Activated CD8-positive, alpha-beta memory T cell treated with anti-CD3 and anti-CD28 coated beads, Interleukin-2, amount 50 U/mL, for 1 hour (primary cell): ENCODE data around the gene TMCO6.
"Not testable (repeated sequence)": the region's sequence is repeated elsewhere in the genome, so short reads cannot be mapped to it uniquely, and the experiment has no call there.

ENCODE experiments used
- DNase-seq: peaks from one replicate; pipeline ENCODE4 v3.0.0-alpha.2; 2020; ENCODE audit errors: extremely low read depth

The TMCO6 gene

GRCh38 chr5:140639148-140639981 is at the start of gene TMCO6:
Gene TMCO6, plus strand, starts transcription at chr5:140639451. Its CDS starts 77 bp downstream, at chr5:140639528.
- DNase-seq = peak; percentile 92

- DNase-seq = no peak
These were observed 48.4 kb upstream of the TMCO6 start for GRCh38 chr5:140590861-140591260.

GRCh38 chr5:140591747-140592372 is 47.4 kb upstream of the TMCO6 start:
- DNase-seq = no peak

GRCh38 chr5:140593070-140593469 is 46.2 kb upstream of the TMCO6 start:
- not testable (repeated sequence) for DNase-seq

GRCh38 chr5:140594169-140594568 is 45.1 kb upstream of the TMCO6 start:
- no peak for DNase-seq

GRCh38 chr5:140595538-140596300 is 43.5 kb upstream of the TMCO6 start:
- no peak for DNase-seq

- DNase-seq = no peak
These were observed 42.9 kb upstream of the TMCO6 start for GRCh38 chr5:140596321-140596741.

- DNase-seq = no peak
These were observed 40.4 kb upstream of the TMCO6 start for GRCh38 chr5:140598836-140599235.

GRCh38 chr5:140600096-140600495 is 39.2 kb upstream of the TMCO6 start:
- DNase-seq = no peak

- DNase-seq = no peak
These were observed 37.1 kb upstream of the TMCO6 start for GRCh38 chr5:140602147-140602546.

- not testable (repeated sequence) for DNase-seq
These were observed 35.9 kb upstream of the TMCO6 start for GRCh38 chr5:140603446-140603698.

GRCh38 chr5:140603734-140604133 is 35.5 kb upstream of the TMCO6 start:
- DNase-seq = no peak

- DNase-seq = no peak
These were observed 33.4 kb upstream of the TMCO6 start for GRCh38 chr5:140605879-140606278.

GRCh38 chr5:140607031-140607430 is 32.2 kb upstream of the TMCO6 start:
- DNase-seq = no peak

GRCh38 chr5:140608722-140609121 is 30.5 kb upstream of the TMCO6 start:
- DNase-seq = no peak

GRCh38 chr5:140609126-140609525 is 30.1 kb upstream of the TMCO6 start:
- DNase-seq = no peak

- DNase-seq = no peak
These were observed 28.2 kb upstream of the TMCO6 start for GRCh38 chr5:140611020-140611521.

GRCh38 chr5:140622301-140622700 is 16.9 kb upstream of the TMCO6 start:
- DNase-seq = no peak

- DNase-seq = not testable (repeated sequence)
These were observed 16.2 kb upstream of the TMCO6 start for GRCh38 chr5:140623061-140623460.

GRCh38 chr5:140624886-140625285 is 14.4 kb upstream of the TMCO6 start:
- DNase-seq = not testable (repeated sequence)

GRCh38 chr5:140627972-140628371 is 11.3 kb upstream of the TMCO6 start:
- DNase-seq = no peak

- no peak for DNase-seq
These were observed 10.5 kb upstream of the TMCO6 start for GRCh38 chr5:140628711-140629110.
